Lung (tissue), 12 donors: ENCODE data around the gene ATG7. TPM values are rescaled to one million over a fixed set of nuclear protein-coding genes. Genes with fewer than 3 reads are reported as not detected.

Source experiments
- ATAC-seq: fragments of 200-7000 bp; cut with Tn5 transposase; one replicate; pipeline ENCODE4 v1.9.1; 2020; ENCODE audit warnings: moderate number of reproducible peaks; ENCODE audit not compliant: insufficient read depth, low FRiP score
- DNase-seq, 3 donors: peaks; one replicate each; pipeline ENCODE4 v3.0.0-alpha.2; 2013 to 2017
- H3K27ac ChIP-seq, 2 donors: one replicate each; pipeline ENCODE4 v1.5.1; 2013; ENCODE audit warnings: mild to moderate bottlenecking in 2 of 2, moderate library complexity in 2 of 2, control low read depth in 1 of 2, inconsistent platforms in 1 of 2, low read depth in 1 of 2, low read length in 1 of 2
- H3K27me3 ChIP-seq, 3 donors: one replicate each; pipeline ENCODE4 v1.5.1; 2013; ENCODE audit warnings: low read length in 2 of 3; ENCODE audit not compliant: control insufficient read depth in 3 of 3, insufficient read depth in 3 of 3
- H3K36me3 ChIP-seq, 4 donors: one replicate each; pipeline ENCODE4 v1.5.1; 2013; ENCODE audit warnings: low read length in 4 of 4, mild to moderate bottlenecking in 1 of 4, moderate library complexity in 1 of 4; ENCODE audit not compliant: control insufficient read depth in 4 of 4, insufficient read depth in 4 of 4
- H3K4me1 ChIP-seq, 5 donors: one replicate each; pipeline ENCODE4 v1.5.1; 2013; ENCODE audit warnings: low read length in 5 of 5, mild to moderate bottlenecking in 2 of 5, moderate library complexity in 1 of 5; ENCODE audit not compliant: control insufficient read depth in 5 of 5, insufficient read depth in 5 of 5
- H3K4me3 ChIP-seq: one replicate; pipeline ENCODE4 v1.5.1; 2013; ENCODE audit warnings: mild to moderate bottlenecking, control low read depth, moderate library complexity
- H3K9ac ChIP-seq, 2 donors: one replicate each; pipeline ENCODE4 v1.5.1; 2013; ENCODE audit warnings: low read length in 2 of 2, control low read depth in 1 of 2; ENCODE audit not compliant: insufficient read depth in 1 of 2
- H3K9me3 ChIP-seq, 4 donors: one replicate each; pipeline ENCODE4 v1.5.1; 2013; ENCODE audit warnings: low read length in 3 of 4, mild to moderate bottlenecking in 1 of 4, moderate library complexity in 1 of 4; ENCODE audit not compliant: control insufficient read depth in 4 of 4, insufficient read depth in 3 of 4
- CTCF ChIP-seq: IDR thresholded peaks from 2 replicates; pipeline ENCODE4 v1.5.1; 2012; ENCODE audit warnings: mild to moderate bottlenecking; ENCODE audit errors: control extremely low read depth, extremely low read depth
- WGBS, 2 donors: extraction: QIAGEN DNeasy Blood & Tissue Kit; methylation state at CpG; one replicate each; pipeline ENCODE4 v1.1.7; 2013; 5-methylcytosine and 5-hydroxymethylcytosine counted together
- polyA plus RNA-seq, 2 donors: library from polyadenylated mRNA; stranded (reverse); fragments of 200-250 nt; gene quantifications; one replicate each; pipeline ENCODE4 v1.2.1, GENCODE V29; 2013
- total RNA-seq, 2 donors: library from RNA; depleted of rRNA in 1 of 2; stranded (reverse); fragments of >200 nt in 1 of 2; gene quantifications; one replicate each; pipeline ENCODE4 v1.2.1, GENCODE V29; 2014 to 2021
- donor health status: control.
- donor health status: control.
- donor health status: Bipolar disorder and iron deficiency.
- donor health status: healthy.
- donor health status: DM: yes; HTN: yes; CAD: no.

ATG7 gene
- total and polyA plus RNA-seq, 4 donors = 11.2 to 72.0 (median 53.3) TPM

- Histone ChIP-seq H3K36me3 (no peaks in the 10 kb centered on the region), H3K27ac (peak overlapping the region; percentile 51 to 87), H3K9ac (peak overlapping the region in 1 of 2 donors; percentile 45), H3K27me3 (no peaks in the 10 kb centered on the region), H3K4me1 (peaks cover 0 to 53% (median 16%) of the 10 kb centered on the region in 5 donors), H3K4me3 (no peak overlapping the region), H3K9me3 (no peaks in the 10 kb centered on the region)
- WGBS, 2 donors = 8 to 19% methylated on average over 7 of the region's 7 CpGs
- peak; percentile 22 to 95 (median 85) for DNase-seq
- TF ChIP-seq CTCF = no peak
- ATAC-seq = peak; percentile 83
Measured at GRCh38 chr3:11288786-11289637, 16.8 kb downstream of the ATG7 start.

GRCh38 chr3:11289864-11290263, 17.7 kb downstream of the ATG7 start:
- Histone ChIP-seq H3K4me3 (no peak overlapping the region), H3K27ac (peak overlapping the region; percentile 26 to 87), H3K9ac (no peak overlapping the region), H3K36me3 (no peaks in the 10 kb centered on the region), H3K4me1 (peaks cover 0 to 51% (median 16%) of the 10 kb centered on the region in 5 donors), H3K27me3 (no peaks in the 10 kb centered on the region), H3K9me3 (no peaks in the 10 kb centered on the region)
- WGBS, 2 donors = 69 to 74% methylated on average over 3 of the region's 3 CpGs
- DNase-seq (no peak), ATAC-seq (no peak)
- TF ChIP-seq CTCF = no peak

DNA sequence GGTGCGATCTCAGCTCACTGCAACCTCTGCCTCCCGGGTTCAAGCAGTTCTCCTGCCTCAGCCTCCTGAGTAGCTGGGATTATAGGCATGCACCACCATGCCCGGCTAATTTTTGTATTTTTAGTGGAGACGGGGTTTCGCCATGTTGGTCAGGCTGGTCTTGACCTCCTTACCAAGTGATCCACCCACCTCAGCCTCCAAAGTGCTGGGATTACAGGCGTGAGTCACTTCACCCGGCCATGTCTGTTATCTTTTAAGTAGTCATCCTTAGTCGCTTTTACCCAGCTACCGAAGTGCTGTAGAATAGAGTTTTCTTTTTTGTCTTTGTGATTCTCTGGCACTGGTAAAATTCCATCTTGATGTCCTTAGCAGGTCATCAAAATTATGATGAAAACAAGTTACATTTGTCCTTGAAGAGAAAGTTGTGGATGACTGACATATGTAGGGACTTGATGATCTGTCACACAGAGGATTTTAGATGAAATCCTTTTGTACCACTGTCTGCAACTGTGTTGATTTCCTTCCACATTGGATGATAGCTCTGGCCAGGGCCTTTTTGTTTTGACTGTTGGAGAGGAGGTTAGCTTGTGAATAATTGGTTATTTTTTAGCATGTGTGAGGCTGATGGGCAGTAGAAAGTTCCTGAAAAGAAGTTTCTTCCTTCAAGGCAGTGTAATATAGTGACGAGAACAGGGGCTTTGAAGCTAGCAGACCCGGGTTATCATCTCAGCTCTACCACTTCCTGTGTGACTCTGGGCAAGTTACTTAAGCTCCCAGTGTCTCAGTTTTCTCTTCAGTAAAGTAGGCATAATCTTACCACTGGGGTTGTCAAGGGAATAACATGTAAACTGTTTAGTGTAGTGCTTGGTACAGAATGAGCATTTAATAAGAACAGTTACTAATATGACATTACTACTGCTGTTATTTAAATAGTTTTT, 18.8 kb downstream of the ATG7 start:
- Histone ChIP-seq H3K36me3 (no peaks in the 10 kb centered on the region), H3K4me3 (no peak overlapping the region), H3K4me1 (peaks cover 0 to 46% (median 16%) of the 10 kb centered on the region in 5 donors), H3K27me3 (no peaks in the 10 kb centered on the region), H3K27ac (no peak overlapping the region), H3K9me3 (no peaks in the 10 kb centered on the region), H3K9ac (peak overlapping the region in 1 of 2 donors; percentile 44)
- ATAC-seq (no peak), DNase-seq (peak in 2 of 3 donors; percentile 16 to 35)
- WGBS, 2 donors = 76 to 83% methylated on average over 11 of the region's 11 CpGs
- TF ChIP-seq CTCF = no peak
